Endodermal cell (in vitro differentiated cells): Measurements from ENCODE around the gene RANBP3L. TPM values are rescaled to one million over a fixed set of nuclear protein-coding genes. Genes with fewer than 3 reads are reported as not detected.

Experiments
- total RNA-seq, 2 donors: library from RNA; stranded (reverse); fragmentation: NEBNext Ultra II Directional in 1 of 2; extraction: Animal tissue kit (Norgen Biotek cat#: 25700) in 1 of 2; gene quantifications; 2 replicates in 1 of 2; 3 replicates in 1 of 2; pipeline ENCODE4 v1.2.1, GENCODE V29; 2021

Gene RANBP3L
- total RNA-seq, 2 donors from 2014 or later = not detected

Other genes with a start within 250 kb of the RANBP3L start
- gene UGT3A2, start 235.0 kb downstream of the RANBP3L start, total RNA-seq = 10 to 100 TPM; 15.5 to 25.3 TPM
- 1 to 10 TPM; 5.5 to 7.4 TPM for gene LMBRD2, start 150.0 kb downstream of the RANBP3L start, total RNA-seq
- 10 to 100 TPM; 82.2 to 91.1 TPM for gene SKP2, start 149.8 kb downstream of the RANBP3L start, total RNA-seq
- gene NADK2, start 60.0 kb downstream of the RANBP3L start, total RNA-seq = 10 to 100 TPM; 27.5 to 44.5 TPM